Mesothelial cell of epicardium (in vitro differentiated cells): Measurements from ENCODE around the gene RNF8. TPM values are rescaled to one million over a fixed set of nuclear protein-coding genes. Genes with fewer than 3 reads are reported as not detected.

Source experiments
- DNase-seq, 2 experiments: peaks; one replicate each; pipeline ENCODE4 v3.0.0; 2021; ENCODE audit warnings: low spot score in 2 of 2; ENCODE audit not compliant: unreplicated experiment in 2 of 2
- H3K27ac Mint-ChIP-seq: 2 replicates; pipeline ENCODE4 v1.8.0; 2021; ENCODE audit warnings: mixed read lengths
- H3K27me3 Mint-ChIP-seq: 2 replicates; pipeline ENCODE4 v1.8.0; 2021; ENCODE audit warnings: low read depth, mixed read lengths
- H3K36me3 Mint-ChIP-seq: 2 replicates; pipeline ENCODE4 v1.8.0; 2021; ENCODE audit warnings: mixed read lengths
- H3K4me1 Mint-ChIP-seq: 2 replicates; pipeline ENCODE4 v1.8.0; 2021; ENCODE audit warnings: mixed read lengths
- H3K4me3 Mint-ChIP-seq: 2 replicates; pipeline ENCODE4 v1.8.0; 2021; ENCODE audit warnings: mild to moderate bottlenecking, moderate library complexity, mixed read lengths
- H3K9me3 Mint-ChIP-seq: 2 replicates; pipeline ENCODE4 v1.8.0; 2021; ENCODE audit warnings: mixed read lengths
- CTCF ChIP-seq: fragments of 200-600 bp; sonication (generic); IDR thresholded peaks from one replicate; pipeline ENCODE4 v1.5.0; 2021; ENCODE audit warnings: antibody characterized with exemption; ENCODE audit not compliant: unreplicated experiment
- total RNA-seq: library from RNA; stranded (reverse); gene quantifications from 3 replicates; pipeline ENCODE4 v1.2.1, GENCODE V29; 2021

The RNF8 gene
- total RNA-seq, 1 donor from 2014 or later = 22.6 TPM

- H3K4me3 Mint-ChIP-seq = no peak overlapping the region
Observed at GRCh38 chr6:37313723-37314486, 39.9 kb upstream of the RNF8 start.

DNA sequence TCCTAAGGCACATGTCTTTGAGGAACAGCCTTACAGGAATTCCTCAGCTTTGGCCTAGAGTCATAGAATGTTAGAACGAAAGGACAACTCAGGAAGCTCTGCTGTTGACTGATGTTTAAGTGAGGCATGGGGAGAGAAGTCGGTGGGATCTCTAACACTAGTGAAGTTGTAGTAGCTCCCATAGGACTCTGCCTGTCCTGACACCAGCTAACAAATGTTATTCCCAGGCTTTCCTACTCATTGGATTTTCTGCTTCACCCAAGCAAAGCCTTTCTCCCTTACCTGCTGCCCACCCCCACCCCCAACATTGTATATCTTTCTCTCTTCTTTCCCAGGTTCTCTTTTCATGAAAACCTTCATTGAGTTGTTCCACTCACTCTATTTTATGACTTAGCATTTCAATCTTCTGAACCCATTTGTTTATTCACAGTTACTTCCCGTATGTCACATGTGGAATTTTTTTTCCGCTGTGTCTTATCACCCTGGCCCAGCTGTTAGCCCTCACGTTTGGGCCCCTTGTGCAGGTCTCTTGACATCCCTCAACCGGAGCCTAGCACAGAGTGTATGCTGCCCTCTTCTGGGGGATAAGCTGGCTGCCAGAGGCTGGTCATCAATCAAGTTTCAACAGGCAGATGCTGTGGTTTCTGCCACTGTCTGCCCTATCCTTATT lies 39.2 kb upstream of the RNF8 start:
- Mint-ChIP-seq H3K4me1 (no peaks in the 10 kb centered on the region), H3K4me3 (no peak overlapping the region), H3K36me3 (peaks cover 20% of the 10 kb centered on the region), H3K27me3 (no peaks in the 10 kb centered on the region), H3K27ac (peak overlapping the region; percentile 9), H3K9me3 (no peaks in the 10 kb centered on the region)
- no peak for TF ChIP-seq CTCF
- no peak for DNase-seq

More at GRCh38 chr6:37313723-37314486, 39.9 kb upstream of the RNF8 start:
- no peak overlapping the region for H3K27ac Mint-ChIP-seq
- H3K27me3 Mint-ChIP-seq = no peaks in the 10 kb centered on the region
- peaks cover 20% of the 10 kb centered on the region for H3K36me3 Mint-ChIP-seq
- no peak for TF ChIP-seq CTCF
- DNase-seq = no peak
- H3K9me3 Mint-ChIP-seq = no peaks in the 10 kb centered on the region
- H3K4me1 Mint-ChIP-seq = no peaks in the 10 kb centered on the region

DNA sequence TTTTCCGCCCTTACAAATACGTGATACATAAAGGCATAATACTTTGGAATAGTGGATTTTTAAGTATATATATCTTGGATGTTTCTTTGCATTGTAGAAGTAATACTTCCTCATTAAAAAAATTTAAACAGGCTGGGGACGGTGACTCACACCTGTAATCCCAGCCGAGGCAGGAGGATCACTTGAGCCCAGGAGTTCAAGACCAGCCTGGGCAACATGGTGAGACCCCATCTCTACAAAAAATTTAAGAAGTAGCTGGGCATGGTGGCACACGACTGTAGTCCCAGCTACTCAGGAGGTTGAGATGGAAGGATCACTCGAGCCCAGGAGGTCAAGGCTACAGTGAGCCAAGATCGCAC lies 38.6 kb upstream of the RNF8 start:
- no peak for TF ChIP-seq CTCF
- no peaks in the 10 kb centered on the region for H3K9me3 Mint-ChIP-seq
- no peaks in the 10 kb centered on the region for H3K27me3 Mint-ChIP-seq

DNA sequence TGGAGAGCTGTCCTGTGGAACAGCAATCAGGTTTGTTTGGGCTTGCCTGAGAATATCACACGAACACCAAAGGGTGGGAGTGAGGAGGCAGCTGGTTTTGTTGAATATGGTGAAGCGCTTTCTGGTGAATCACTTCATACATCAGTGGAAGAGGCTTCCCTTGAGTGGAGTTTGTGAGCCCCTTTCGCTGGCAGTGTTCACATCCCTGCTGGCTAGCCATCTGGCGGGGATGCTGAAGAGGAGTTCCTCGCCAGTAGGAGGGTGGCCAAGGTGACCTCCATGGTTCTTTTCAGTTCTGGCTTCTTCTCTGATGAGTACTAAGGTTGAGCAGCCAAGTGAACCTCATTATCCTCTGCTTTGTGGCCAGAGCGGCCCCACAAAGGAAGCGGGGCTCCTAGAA lies 37.7 kb upstream of the RNF8 start:
- Mint-ChIP-seq H3K27me3 (no peaks in the 10 kb centered on the region), H3K36me3 (peaks cover 20% of the 10 kb centered on the region), H3K9me3 (no peaks in the 10 kb centered on the region), H3K4me3 (no peak overlapping the region), H3K27ac (no peak overlapping the region), H3K4me1 (no peaks in the 10 kb centered on the region)
- TF ChIP-seq CTCF = no peak
- no peak for DNase-seq

More for the DNA sequence above, 38.6 kb upstream of the RNF8 start:
- DNase-seq = no peak
- no peaks in the 10 kb centered on the region for H3K4me1 Mint-ChIP-seq
- no peak overlapping the region for H3K4me3 Mint-ChIP-seq
- H3K27ac Mint-ChIP-seq = no peak overlapping the region
- peaks cover 20% of the 10 kb centered on the region for H3K36me3 Mint-ChIP-seq

- Mint-ChIP-seq H3K27ac (no peak overlapping the region), H3K27me3 (no peaks in the 10 kb centered on the region), H3K4me3 (no peak overlapping the region), H3K4me1 (no peaks in the 10 kb centered on the region), H3K36me3 (peaks cover 28% of the 10 kb centered on the region), H3K9me3 (no peaks in the 10 kb centered on the region)
- TF ChIP-seq CTCF = no peak
- no peak for DNase-seq
Observed at GRCh38 chr6:37317312-37318038, 36.3 kb upstream of the RNF8 start.
